Non-pigmented ciliary epithelial cell (primary cell): Measurements from ENCODE around the gene GADD45A.

Experiments
- DNase-seq: peaks from one replicate; pipeline ENCODE4 v3.0.0-alpha.2; 2010; ENCODE audit warnings: low read depth

The GADD45A gene

GRCh38 chr1:67689267-67690017 is 4.4 kb downstream of the GADD45A start:
- no peak for DNase-seq

GRCh38 chr1:67690018-67690363 is 5.0 kb downstream of the GADD45A start:
- DNase-seq, result no peak

- DNase-seq, result no peak
These were observed 5.4 kb downstream of the GADD45A start for GRCh38 chr1:67690411-67690810.

- no peak for DNase-seq
These were observed 6.7 kb downstream of the GADD45A start for GRCh38 chr1:67691712-67692111.

- no peak for DNase-seq
These were observed 11.0 kb downstream of the GADD45A start for GRCh38 chr1:67695963-67696362.

- DNase-seq, result no peak
These were observed 11.7 kb downstream of the GADD45A start for GRCh38 chr1:67696708-67697107.

- DNase-seq, result no peak
These were observed 15.2 kb downstream of the GADD45A start for GRCh38 chr1:67700220-67700619.

GRCh38 chr1:67700692-67701410 is 15.8 kb downstream of the GADD45A start:
- DNase-seq, result no peak

GRCh38 chr1:67701876-67702275 is 16.9 kb downstream of the GADD45A start:
- no peak for DNase-seq

GRCh38 chr1:67704351-67704750 is 19.4 kb downstream of the GADD45A start:
- DNase-seq, result no peak

- DNase-seq, result no peak
These were observed 20.9 kb downstream of the GADD45A start for GRCh38 chr1:67705735-67706453.

- no peak for DNase-seq
These were observed 23.6 kb downstream of the GADD45A start for GRCh38 chr1:67708606-67709005.

GRCh38 chr1:67710417-67710816 is 25.4 kb downstream of the GADD45A start:
- DNase-seq, result no peak

- no peak for DNase-seq
These were observed 26.3 kb downstream of the GADD45A start for GRCh38 chr1:67711158-67711854.

- no peak for DNase-seq
These were observed 26.8 kb downstream of the GADD45A start for GRCh38 chr1:67711855-67712212.

- DNase-seq, result no peak
These were observed 28.3 kb downstream of the GADD45A start for GRCh38 chr1:67713057-67713846.

- no peak for DNase-seq
These were observed 30.8 kb downstream of the GADD45A start for GRCh38 chr1:67715819-67716218.

GRCh38 chr1:67716800-67717199 is 31.8 kb downstream of the GADD45A start:
- no peak for DNase-seq

- no peak for DNase-seq
These were observed 32.9 kb downstream of the GADD45A start for GRCh38 chr1:67717876-67718275.

GRCh38 chr1:67719329-67720196 is 34.6 kb downstream of the GADD45A start:
- DNase-seq, result no peak

GRCh38 chr1:67721112-67721511 is 36.1 kb downstream of the GADD45A start:
- DNase-seq, result no peak
